BE2C (cell line): ENCODE measurements around the gene TMEM11.

ENCODE experiments used
- DNase-seq: peaks from one replicate; pipeline ENCODE4 v3.0.0-alpha.2; 2020
- H3K27me3 ChIP-seq: fragments of 250-450 bp; sonication (Bioruptor Pico); 2 replicates; pipeline ENCODE4 v1.5.1; 2020; ENCODE audit warnings: mild to moderate bottlenecking
- H3K36me3 ChIP-seq: fragments of 250-450 bp; sonication (Bioruptor Pico); 2 replicates; pipeline ENCODE4 v1.5.1; 2020; ENCODE audit warnings: mild to moderate bottlenecking
- H3K4me1 ChIP-seq: fragments of 250-450 bp; sonication (Bioruptor Pico); 2 replicates; pipeline ENCODE4 v1.5.1; 2020
- H3K4me3 ChIP-seq: 2 replicates; pipeline ENCODE4 v1.5.1; 2011; ENCODE audit warnings: low read depth, low read length
- H3K9me3 ChIP-seq: fragments of 250-450 bp; sonication (Bioruptor Pico); 2 replicates; pipeline ENCODE4 v1.5.1; 2020
- CTCF ChIP-seq: IDR thresholded peaks from 2 replicates; pipeline ENCODE4 v1.5.1; 2012; ENCODE audit warnings: mild to moderate bottlenecking, low read depth, low read length

Gene TMEM11

GRCh38 chr17:21186399-21187187, 27.4 kb downstream of the TMEM11 start:
- no peaks in the 10 kb centered on the region; the same call in 1 of the 2 replicates for H3K4me1 ChIP-seq
- H3K9me3 ChIP-seq = no peaks in the 10 kb centered on the region
- no peak for DNase-seq
- no peaks in the 10 kb centered on the region for H3K27me3 ChIP-seq
- no peak for TF ChIP-seq CTCF
- H3K36me3 ChIP-seq = no peaks in the 10 kb centered on the region
- no peak overlapping the region for H3K4me3 ChIP-seq

- Histone ChIP-seq H3K36me3 (no peaks in the 10 kb centered on the region), H3K9me3 (no peaks in the 10 kb centered on the region), H3K27me3 (no peaks in the 10 kb centered on the region), H3K4me3 (no peak overlapping the region), H3K4me1 (no peaks in the 10 kb centered on the region)
- TF ChIP-seq CTCF = no peak
- DNase-seq = no peak
Observed at GRCh38 chr17:21185061-21185460, 28.9 kb downstream of the TMEM11 start.

GRCh38 chr17:21184570-21184969, 29.4 kb downstream of the TMEM11 start:
- Histone ChIP-seq H3K9me3 (no peaks in the 10 kb centered on the region), H3K36me3 (no peaks in the 10 kb centered on the region), H3K27me3 (no peaks in the 10 kb centered on the region), H3K4me1 (no peaks in the 10 kb centered on the region), H3K4me3 (no peak overlapping the region)
- no peak for TF ChIP-seq CTCF
- DNase-seq = no peak

- no peak overlapping the region for H3K4me3 ChIP-seq
- no peaks in the 10 kb centered on the region for H3K9me3 ChIP-seq
- no peaks in the 10 kb centered on the region for H3K4me1 ChIP-seq
- H3K27me3 ChIP-seq = no peaks in the 10 kb centered on the region
- no peak for DNase-seq
- TF ChIP-seq CTCF = no peak
- H3K36me3 ChIP-seq = no peaks in the 10 kb centered on the region
Observed at GRCh38 chr17:21183468-21183867, 30.5 kb downstream of the TMEM11 start.

GRCh38 chr17:21177854-21178600, 35.9 kb downstream of the TMEM11 start:
- H3K9me3 ChIP-seq = no peaks in the 10 kb centered on the region
- TF ChIP-seq CTCF = no peak
- H3K36me3 ChIP-seq = no peaks in the 10 kb centered on the region
- no peaks in the 10 kb centered on the region for H3K4me1 ChIP-seq
- no peak overlapping the region for H3K4me3 ChIP-seq
- no peaks in the 10 kb centered on the region for H3K27me3 ChIP-seq
- DNase-seq = no peak

- H3K4me3 ChIP-seq = no peak overlapping the region
- DNase-seq = no peak
- H3K9me3 ChIP-seq = no peaks in the 10 kb centered on the region
- no peak for TF ChIP-seq CTCF
- H3K4me1 ChIP-seq = no peaks in the 10 kb centered on the region
- no peaks in the 10 kb centered on the region for H3K36me3 ChIP-seq
- H3K27me3 ChIP-seq = no peaks in the 10 kb centered on the region
Observed at GRCh38 chr17:21177401-21177800, 36.6 kb downstream of the TMEM11 start.
